ENCODE measurements around the gene BRINP1.

- no peak for TF ChIP-seq GATA2 (IDR thresholded peaks at IDR 0.05; ENCODE audit: low read depth, low read length)
- TF ChIP-seq GATA3 (IDR thresholded peaks at IDR 0.05; ENCODE audit: low read depth, low read length), result no peak
Measured at GRCh38 chr9:119318371-119318770, 50.9 kb downstream of the BRINP1 start.
